Vagina (tissue), 2 donors: Measurements from ENCODE around the gene CASKIN2. TPM values are rescaled to one million over a fixed set of nuclear protein-coding genes. Genes with fewer than 3 reads are reported as not detected.

ENCODE experiments used
- DNase-seq, 2 donors: peaks; one replicate each; pipeline ENCODE4 v3.0.0-alpha.2; 2017; ENCODE audit errors: extremely low spot score in 2 of 2
- H3K27ac ChIP-seq: fragments of 200-600 bp; sonication (generic); one replicate; pipeline ENCODE4 v1.5.1; 2019
- H3K27me3 ChIP-seq: fragments of 200-600 bp; sonication (generic); one replicate; pipeline ENCODE4 v1.5.1; 2019
- H3K36me3 ChIP-seq, 2 donors: fragments of 200-600 bp; sonication (generic); one replicate each; pipeline ENCODE4 v1.5.1; 2017 to 2019
- H3K4me1 ChIP-seq: fragments of 200-600 bp; sonication (generic); one replicate; pipeline ENCODE4 v1.5.1; 2019
- H3K4me3 ChIP-seq, 2 donors: fragments of 200-600 bp; sonication (generic); 1 replicate in 1 of 2; 2 replicates in 1 of 2; pipeline ENCODE4 v1.5.1; 2016 to 2019
- H3K9me3 ChIP-seq: fragments of 200-600 bp; sonication (generic); one replicate; pipeline ENCODE4 v1.5.1; 2019
- CTCF ChIP-seq, 3 experiments: fragments of 450-650 bp in 2 of 3; fragments of 200-600 bp in 1 of 3; sonication (generic) in 1 of 3; IDR thresholded peaks; one replicate each; pipeline ENCODE4 v1.5.1; 2017 to 2019; ENCODE audit warnings: antibody characterized with exemption in 3 of 3, mild to moderate bottlenecking in 2 of 3, moderate library complexity in 2 of 3
- POLR2A ChIP-seq, 2 donors: fragments of 450-650 bp; IDR thresholded peaks; one replicate each; pipeline ENCODE4 v1.6.1; 2017; ENCODE audit warnings: antibody characterized with exemption in 2 of 2, mild to moderate bottlenecking in 2 of 2, moderate library complexity in 2 of 2
- POLR2AphosphoS5 ChIP-seq, 2 donors: sonication (generic); formaldehyde crosslinking; IDR thresholded peaks; one replicate each; pipeline ENCODE4 v1.9.0; 2017; ENCODE audit warnings: antibody characterized with exemption in 2 of 2, mild to moderate bottlenecking in 2 of 2, low read depth in 1 of 2; ENCODE audit not compliant: insufficient read depth in 1 of 2
- intact Hi-C: fragments of 100-400 bp; cut with DNase I; formaldehyde crosslinking; loops from one replicate; pipeline ENCODE4 v1.15.1; 2023
- total RNA-seq: library from RNA; depleted of rRNA; stranded (reverse); fragments of >200 nt; gene quantifications from one replicate; pipeline ENCODE4 v1.2.3, GENCODE V29; 2016

CASKIN2 gene
- total RNA-seq, 1 donor from 2014 or later = 19.9 TPM

GRCh38 chr17:75557075-75557851, 41.9 kb upstream of the CASKIN2 start:
- DNase-seq = no peak
- intact Hi-C loops = no loop called here

DNA sequence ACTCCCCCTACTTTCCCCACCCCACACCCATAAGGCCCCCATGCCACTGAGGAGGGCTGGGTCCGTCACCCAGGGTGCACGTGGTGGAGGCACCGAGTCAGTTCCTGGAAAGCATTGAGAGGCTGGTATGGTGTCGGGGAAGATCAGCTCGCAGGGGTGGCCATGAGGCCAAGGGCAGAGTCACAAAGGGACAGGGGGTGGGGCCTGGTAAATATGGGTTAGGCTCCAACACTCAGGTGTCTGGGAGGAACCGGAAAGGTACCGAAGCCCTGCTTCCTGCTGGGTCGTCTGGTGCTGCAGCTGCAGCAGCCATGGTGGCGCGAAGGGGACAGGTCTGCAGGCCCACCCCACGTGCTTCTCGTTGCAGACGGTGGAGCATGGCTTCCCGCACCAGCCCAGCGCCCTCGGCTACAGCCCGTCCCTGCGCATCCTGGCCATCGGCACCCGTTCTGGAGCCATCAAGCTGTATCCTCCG, 40.4 kb upstream of the CASKIN2 start:
- no peak overlapping the region for H3K27ac ChIP-seq
- DNase-seq = no peak
- H3K36me3 ChIP-seq = no peaks in the 10 kb centered on the region
- H3K27me3 ChIP-seq = no peaks in the 10 kb centered on the region
- H3K4me1 ChIP-seq = peaks cover 8% of the 10 kb centered on the region
- H3K9me3 ChIP-seq = no peaks in the 10 kb centered on the region
- intact Hi-C loops = no loop called here
- no peak overlapping the region for H3K4me3 ChIP-seq
- TF ChIP-seq CTCF (IDR thresholded peaks at IDR 0.05) = no peak
- TF ChIP-seq POLR2A (IDR thresholded peaks at IDR 0.05) = no peak
- no peak for TF ChIP-seq POLR2AphosphoS5 (IDR thresholded peaks at IDR 0.05; ENCODE audit: insufficient read depth in 1 of 2, low read depth in 1 of 2)

More at GRCh38 chr17:75557075-75557851, 41.9 kb upstream of the CASKIN2 start:
- H3K27me3 ChIP-seq = no peaks in the 10 kb centered on the region
- H3K36me3 ChIP-seq = no peaks in the 10 kb centered on the region
- H3K9me3 ChIP-seq = no peaks in the 10 kb centered on the region
- no peak for TF ChIP-seq POLR2AphosphoS5 (IDR thresholded peaks at IDR 0.05; ENCODE audit: insufficient read depth in 1 of 2, low read depth in 1 of 2)
- no peak overlapping the region for H3K4me3 ChIP-seq
- H3K4me1 ChIP-seq = peaks cover 8% of the 10 kb centered on the region
- H3K27ac ChIP-seq = no peak overlapping the region

GRCh38 chr17:75553295-75554110, 38.2 kb upstream of the CASKIN2 start:
- DNase-seq = no peak
- peaks cover 15% of the 10 kb centered on the region for H3K4me1 ChIP-seq
- intact Hi-C loops = no loop called here
- H3K27me3 ChIP-seq = no peaks in the 10 kb centered on the region
- H3K27ac ChIP-seq = no peak overlapping the region
- no peaks in the 10 kb centered on the region for H3K36me3 ChIP-seq
- TF ChIP-seq CTCF (IDR thresholded peaks at IDR 0.05) (no peak), POLR2AphosphoS5 (IDR thresholded peaks at IDR 0.05; ENCODE audit: insufficient read depth in 1 of 2, low read depth in 1 of 2) (no peak), POLR2A (IDR thresholded peaks at IDR 0.05) (no peak)
- H3K9me3 ChIP-seq = no peaks in the 10 kb centered on the region
- H3K4me3 ChIP-seq = no peak overlapping the region

DNA sequence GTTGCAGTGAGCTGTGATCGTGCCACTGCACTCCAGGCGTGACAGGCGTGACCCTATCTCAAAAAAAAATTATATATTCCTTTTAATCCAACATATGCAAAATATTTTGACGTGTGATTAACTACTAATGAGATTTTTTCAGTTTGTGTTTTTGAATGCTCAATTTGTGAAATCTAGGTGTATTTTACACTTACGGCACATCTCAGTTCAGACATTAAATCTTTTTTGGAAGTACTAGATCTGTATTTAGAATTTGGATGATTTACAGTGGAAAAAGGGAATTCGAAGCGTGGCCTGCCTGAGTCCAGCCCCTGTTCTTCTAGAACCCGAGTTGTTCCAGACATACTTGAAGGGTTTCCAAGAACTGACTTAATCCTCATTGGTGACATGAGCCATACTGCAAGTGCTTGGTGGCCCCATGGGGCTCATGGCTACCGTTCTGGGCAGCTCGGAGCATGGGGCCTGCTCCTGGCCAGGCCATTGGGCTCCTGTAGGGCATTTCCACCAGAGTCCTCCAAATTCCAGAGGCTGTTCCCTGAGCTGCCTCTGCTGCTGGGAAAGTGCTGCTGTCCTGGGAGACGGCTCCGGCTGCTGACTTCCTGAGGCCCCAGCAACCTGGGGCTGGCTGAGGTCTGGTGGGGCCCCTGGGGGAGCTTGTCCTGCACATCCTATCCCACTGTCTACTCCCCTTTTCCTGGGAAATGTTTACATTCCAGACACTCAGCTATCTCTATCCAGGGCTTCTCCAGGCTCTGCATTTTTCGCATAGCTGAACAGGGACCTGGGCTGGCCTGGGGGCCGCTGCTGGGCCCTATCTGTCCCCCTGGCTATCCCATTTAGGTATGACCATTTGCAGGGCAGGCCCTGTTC, 37.3 kb upstream of the CASKIN2 start:
- H3K4me3 ChIP-seq = no peak overlapping the region
- H3K4me1 ChIP-seq = peaks cover 15% of the 10 kb centered on the region
- intact Hi-C loops = no loop called here
- H3K27ac ChIP-seq = no peak overlapping the region
- H3K36me3 ChIP-seq = no peaks in the 10 kb centered on the region
- no peak for DNase-seq
- no peaks in the 10 kb centered on the region for H3K27me3 ChIP-seq
- no peaks in the 10 kb centered on the region for H3K9me3 ChIP-seq
- TF ChIP-seq CTCF (IDR thresholded peaks at IDR 0.05) (no peak), POLR2A (IDR thresholded peaks at IDR 0.05) (no peak), POLR2AphosphoS5 (IDR thresholded peaks at IDR 0.05; ENCODE audit: insufficient read depth in 1 of 2, low read depth in 1 of 2) (no peak)

DNA sequence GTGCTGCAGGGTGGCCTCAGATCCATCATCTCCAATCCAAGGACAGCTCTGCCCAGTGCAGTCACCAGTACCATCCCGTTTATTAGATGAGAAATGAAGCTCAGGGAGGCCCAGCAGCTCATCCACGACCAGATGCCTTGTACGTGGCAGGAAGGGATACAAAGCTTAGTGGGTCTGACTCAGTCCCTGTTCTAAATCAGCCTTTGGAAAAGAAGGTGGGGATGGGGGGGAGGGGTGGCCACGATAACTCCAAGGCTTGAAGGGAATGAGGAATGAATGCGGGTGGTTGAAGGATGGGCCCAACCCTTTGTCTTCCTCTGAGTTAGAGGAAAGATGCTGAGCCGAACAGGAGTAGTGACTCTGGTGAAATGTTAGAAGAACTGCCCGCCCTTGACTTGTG, 35.9 kb upstream of the CASKIN2 start:
- intact Hi-C loops = no loop called here
- no peaks in the 10 kb centered on the region for H3K36me3 ChIP-seq
- no peak for DNase-seq
- H3K27me3 ChIP-seq = no peaks in the 10 kb centered on the region
- H3K4me3 ChIP-seq = no peak overlapping the region
- H3K4me1 ChIP-seq = peaks cover 8% of the 10 kb centered on the region
- no peak for TF ChIP-seq CTCF (IDR thresholded peaks at IDR 0.05)
- no peak for TF ChIP-seq POLR2A (IDR thresholded peaks at IDR 0.05)
- no peak for TF ChIP-seq POLR2AphosphoS5 (IDR thresholded peaks at IDR 0.05; ENCODE audit: insufficient read depth in 1 of 2, low read depth in 1 of 2)
- no peak overlapping the region for H3K27ac ChIP-seq
- no peaks in the 10 kb centered on the region for H3K9me3 ChIP-seq
